C4-2B (cell line): ENCODE data around the gene ANAPC16.
A peak's percentile ranks its signal among the peaks of the same experiment; 100 is the strongest.

Experiments used
- H3K27ac ChIP-seq: fragments of 450-650 bp; 2 replicates; pipeline ENCODE4 v1.5.1; 2017
- ZFX ChIP-seq: fragments of 450-650 bp; IDR thresholded peaks from 2 replicates; pipeline ENCODE4 v1.6.1; 2017
- TF ChIP-seq, protein P1 (sequence below): fragments of 450-650 bp; conservative IDR thresholded peaks from 2 replicates; pipeline ENCODE4 v1.5.1; 2017; ENCODE audit warnings: mild to moderate bottlenecking

The ANAPC16 gene

GRCh38 chr10:72261784-72262404, 46.1 kb downstream of the ANAPC16 start:
- H3K27ac ChIP-seq: no peak overlapping the region

DNA sequence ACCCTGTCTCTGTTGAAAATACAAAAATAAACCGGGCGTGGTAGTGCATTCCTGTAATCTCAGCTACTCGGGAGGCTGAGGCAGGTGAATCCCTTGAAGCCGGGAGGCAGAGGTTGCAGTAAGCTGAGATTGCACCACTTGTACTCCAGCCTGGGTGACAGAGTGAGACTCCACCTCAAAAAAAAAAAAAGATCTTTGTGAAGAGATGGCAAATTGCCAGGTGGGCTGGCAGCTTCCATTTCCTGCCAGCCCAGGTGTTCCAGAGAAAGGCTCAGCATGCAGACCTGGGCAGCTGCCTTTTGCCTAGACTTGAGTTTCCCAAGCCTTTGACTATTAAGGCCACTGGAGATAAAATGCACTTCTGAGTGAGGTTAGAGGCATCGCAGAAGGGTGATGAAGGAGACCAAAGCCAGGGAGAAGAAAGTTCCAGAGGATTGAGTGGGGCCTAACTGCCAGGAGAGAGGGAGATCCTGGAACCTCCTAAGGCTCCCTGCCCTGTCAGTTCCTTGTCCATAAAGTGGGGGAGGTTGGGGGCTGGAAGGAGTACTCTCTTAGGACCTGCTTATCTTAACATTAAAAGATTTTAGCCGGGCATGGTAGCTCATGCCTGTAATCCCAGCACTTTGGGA, 47.9 kb downstream of the ANAPC16 start:
- TF ChIP-seq, protein P1, sequence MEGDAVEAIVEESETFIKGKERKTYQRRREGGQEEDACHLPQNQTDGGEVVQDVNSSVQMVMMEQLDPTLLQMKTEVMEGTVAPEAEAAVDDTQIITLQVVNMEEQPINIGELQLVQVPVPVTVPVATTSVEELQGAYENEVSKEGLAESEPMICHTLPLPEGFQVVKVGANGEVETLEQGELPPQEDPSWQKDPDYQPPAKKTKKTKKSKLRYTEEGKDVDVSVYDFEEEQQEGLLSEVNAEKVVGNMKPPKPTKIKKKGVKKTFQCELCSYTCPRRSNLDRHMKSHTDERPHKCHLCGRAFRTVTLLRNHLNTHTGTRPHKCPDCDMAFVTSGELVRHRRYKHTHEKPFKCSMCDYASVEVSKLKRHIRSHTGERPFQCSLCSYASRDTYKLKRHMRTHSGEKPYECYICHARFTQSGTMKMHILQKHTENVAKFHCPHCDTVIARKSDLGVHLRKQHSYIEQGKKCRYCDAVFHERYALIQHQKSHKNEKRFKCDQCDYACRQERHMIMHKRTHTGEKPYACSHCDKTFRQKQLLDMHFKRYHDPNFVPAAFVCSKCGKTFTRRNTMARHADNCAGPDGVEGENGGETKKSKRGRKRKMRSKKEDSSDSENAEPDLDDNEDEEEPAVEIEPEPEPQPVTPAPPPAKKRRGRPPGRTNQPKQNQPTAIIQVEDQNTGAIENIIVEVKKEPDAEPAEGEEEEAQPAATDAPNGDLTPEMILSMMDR: no peak
- TF ChIP-seq ZFX: no peak
- peak overlapping the region; percentile 54 for H3K27ac ChIP-seq

More at GRCh38 chr10:72261784-72262404, 46.1 kb downstream of the ANAPC16 start:
- TF ChIP-seq, protein P1: no peak
- TF ChIP-seq ZFX: no peak

DNA sequence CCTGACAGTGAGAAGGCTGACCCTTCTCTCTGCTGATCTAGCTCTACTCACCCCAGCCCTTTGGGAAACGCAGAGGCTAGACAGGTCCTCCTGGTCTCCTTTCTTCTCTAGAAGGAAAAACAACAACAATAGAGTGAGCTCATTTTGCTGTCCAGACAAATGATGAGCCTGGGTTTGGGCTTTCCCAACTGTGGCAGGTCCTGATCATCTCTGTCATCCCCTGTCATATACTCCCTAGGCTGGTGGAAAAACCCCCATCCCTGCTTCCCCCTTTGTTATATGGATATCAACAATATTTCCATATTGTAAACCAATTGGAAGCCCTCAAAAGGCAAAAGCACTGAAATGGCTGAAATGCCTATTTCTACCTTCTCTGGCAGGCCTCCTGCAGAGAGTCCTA, 48.7 kb downstream of the ANAPC16 start:
- peak overlapping the region; percentile 54; the same call in 1 of the 2 replicates for H3K27ac ChIP-seq
- no peak for TF ChIP-seq ZFX
- TF ChIP-seq, protein P1: no peak

- H3K27ac ChIP-seq: no peak overlapping the region
- no peak for TF ChIP-seq ZFX
- TF ChIP-seq, protein P1: no peak
These were observed 49.7 kb downstream of the ANAPC16 start for GRCh38 chr10:72265508-72265907.

- TF ChIP-seq, protein P1: no peak
- no peak for TF ChIP-seq ZFX
- no peak overlapping the region for H3K27ac ChIP-seq
These were observed 50.4 kb downstream of the ANAPC16 start for GRCh38 chr10:72265990-72266865.

- no peak overlapping the region for H3K27ac ChIP-seq
- no peak for TF ChIP-seq ZFX
- TF ChIP-seq, protein P1: no peak
These were observed 51.6 kb downstream of the ANAPC16 start for GRCh38 chr10:72267381-72267780.
